RWPE1 (cell line): ENCODE results near the gene THEM4.

ENCODE experiments used
- CTCF ChIA-PET: fragments of 350-600 bp; sonication (Branson Sonifier 250); formaldehyde crosslinking; extraction: SDS; loops from one replicate; lab custom pipeline; 2021; lab: Yijun Ruan, JAX
- POLR2A ChIA-PET: fragments of 400-600 bp; formaldehyde crosslinking; extraction: SDS; loops from one replicate; lab custom pipeline; 2020; ENCODE audit warnings: antibody characterized with exemption; ENCODE audit not compliant: low non-redundant PET; lab: Yijun Ruan, JAX
- DNase-seq: peaks from one replicate; pipeline ENCODE4 v3.0.0; 2012; ENCODE audit warnings: low spot score
- H3K27ac ChIP-seq: fragments of 450-650 bp; 2 replicates; pipeline ENCODE4 v1.5.1; 2017
- TF ChIP-seq, protein P1 (sequence below): fragments of 450-650 bp; conservative IDR thresholded peaks from 2 replicates; pipeline ENCODE4 v1.5.1; 2017; ENCODE audit warnings: low read depth, mild to moderate bottlenecking

The THEM4 gene

GRCh38 chr1:151825204-151825603, 84.1 kb downstream of the THEM4 start:
- no peak overlapping the region for H3K27ac ChIP-seq
- CTCF ChIA-PET, result no interaction called here
- DNase-seq, result no peak
- TF ChIP-seq, protein P1, sequence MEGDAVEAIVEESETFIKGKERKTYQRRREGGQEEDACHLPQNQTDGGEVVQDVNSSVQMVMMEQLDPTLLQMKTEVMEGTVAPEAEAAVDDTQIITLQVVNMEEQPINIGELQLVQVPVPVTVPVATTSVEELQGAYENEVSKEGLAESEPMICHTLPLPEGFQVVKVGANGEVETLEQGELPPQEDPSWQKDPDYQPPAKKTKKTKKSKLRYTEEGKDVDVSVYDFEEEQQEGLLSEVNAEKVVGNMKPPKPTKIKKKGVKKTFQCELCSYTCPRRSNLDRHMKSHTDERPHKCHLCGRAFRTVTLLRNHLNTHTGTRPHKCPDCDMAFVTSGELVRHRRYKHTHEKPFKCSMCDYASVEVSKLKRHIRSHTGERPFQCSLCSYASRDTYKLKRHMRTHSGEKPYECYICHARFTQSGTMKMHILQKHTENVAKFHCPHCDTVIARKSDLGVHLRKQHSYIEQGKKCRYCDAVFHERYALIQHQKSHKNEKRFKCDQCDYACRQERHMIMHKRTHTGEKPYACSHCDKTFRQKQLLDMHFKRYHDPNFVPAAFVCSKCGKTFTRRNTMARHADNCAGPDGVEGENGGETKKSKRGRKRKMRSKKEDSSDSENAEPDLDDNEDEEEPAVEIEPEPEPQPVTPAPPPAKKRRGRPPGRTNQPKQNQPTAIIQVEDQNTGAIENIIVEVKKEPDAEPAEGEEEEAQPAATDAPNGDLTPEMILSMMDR, result no peak
- POLR2A ChIA-PET, result no interaction called here
